Tibial nerve (tissue), 4 donors: Measurements from ENCODE around the gene OR10A5.

ENCODE experiments used
- EP300 ChIP-seq, 2 donors: sonication (generic); formaldehyde crosslinking; IDR thresholded peaks; one replicate each; pipeline ENCODE4 v1.6.1; 2017; ENCODE audit warnings: antibody characterized with exemption in 2 of 2, mild to moderate bottlenecking in 1 of 2
- TF ChIP-seq, protein P1 (sequence below), 5 experiments: fragments of 200-600 bp in 3 of 5; fragments of 450-650 bp in 2 of 5; sonication (generic) in 3 of 5; IDR thresholded peaks; one replicate each; pipeline ENCODE4 v1.5.1; 2016 to 2019; ENCODE audit warnings: antibody characterized with exemption in 5 of 5, mild to moderate bottlenecking in 3 of 5, moderate library complexity in 2 of 5

DNA sequence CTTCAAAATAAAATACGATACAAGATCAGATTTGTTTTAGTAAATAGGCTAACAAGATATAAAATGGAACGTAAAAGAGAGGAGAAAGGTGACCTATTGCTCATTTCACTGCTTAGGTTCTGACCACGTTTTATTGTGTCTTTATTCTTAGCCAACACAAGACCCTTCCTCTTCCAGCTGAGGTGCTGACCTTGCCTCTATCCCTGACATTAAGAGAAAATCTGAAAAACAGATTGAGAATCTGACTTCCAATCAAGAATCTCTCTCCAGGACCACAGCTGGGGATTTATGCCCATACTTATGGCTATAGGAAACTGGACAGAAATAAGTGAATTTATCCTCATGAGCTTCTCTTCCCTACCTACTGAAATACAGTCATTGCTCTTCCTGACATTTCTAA lies at the start of gene OR10A5:
- TF ChIP-seq, protein P1, sequence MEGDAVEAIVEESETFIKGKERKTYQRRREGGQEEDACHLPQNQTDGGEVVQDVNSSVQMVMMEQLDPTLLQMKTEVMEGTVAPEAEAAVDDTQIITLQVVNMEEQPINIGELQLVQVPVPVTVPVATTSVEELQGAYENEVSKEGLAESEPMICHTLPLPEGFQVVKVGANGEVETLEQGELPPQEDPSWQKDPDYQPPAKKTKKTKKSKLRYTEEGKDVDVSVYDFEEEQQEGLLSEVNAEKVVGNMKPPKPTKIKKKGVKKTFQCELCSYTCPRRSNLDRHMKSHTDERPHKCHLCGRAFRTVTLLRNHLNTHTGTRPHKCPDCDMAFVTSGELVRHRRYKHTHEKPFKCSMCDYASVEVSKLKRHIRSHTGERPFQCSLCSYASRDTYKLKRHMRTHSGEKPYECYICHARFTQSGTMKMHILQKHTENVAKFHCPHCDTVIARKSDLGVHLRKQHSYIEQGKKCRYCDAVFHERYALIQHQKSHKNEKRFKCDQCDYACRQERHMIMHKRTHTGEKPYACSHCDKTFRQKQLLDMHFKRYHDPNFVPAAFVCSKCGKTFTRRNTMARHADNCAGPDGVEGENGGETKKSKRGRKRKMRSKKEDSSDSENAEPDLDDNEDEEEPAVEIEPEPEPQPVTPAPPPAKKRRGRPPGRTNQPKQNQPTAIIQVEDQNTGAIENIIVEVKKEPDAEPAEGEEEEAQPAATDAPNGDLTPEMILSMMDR (IDR thresholded peaks at IDR 0.05) = no peak
- TF ChIP-seq EP300 (IDR thresholded peaks at IDR 0.05) = no peak
